HG03558 (cell line): Measurements from ENCODE around the gene HDGFL2.

Experiments
- ATAC-seq: cut with Tn5 transposase; IDR thresholded peaks from one replicate; pipeline ENCODE4 v1.9.1; 2021; ENCODE audit warnings: moderate number of reproducible peaks; ENCODE audit not compliant: unreplicated experiment; ENCODE audit errors: extremely low read depth

HDGFL2 gene

DNA sequence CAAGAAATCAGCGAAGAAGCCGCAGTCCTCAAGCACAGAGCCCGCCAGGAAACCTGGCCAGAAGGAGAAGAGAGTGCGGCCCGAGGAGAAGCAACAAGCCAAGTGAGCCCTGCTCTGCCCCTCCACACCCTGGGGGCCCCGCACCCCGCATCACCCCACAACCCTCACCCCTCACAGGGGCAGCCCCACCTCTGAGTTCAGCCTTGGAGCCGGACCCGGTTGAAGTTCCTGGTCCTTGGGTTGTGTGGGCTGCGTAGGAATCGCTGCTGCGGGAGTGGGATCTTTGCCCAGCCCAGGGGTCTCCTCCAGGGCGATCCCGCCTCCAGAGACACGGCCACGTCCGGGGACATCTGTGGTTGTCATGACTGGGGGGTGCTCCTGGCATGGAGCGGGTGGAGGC, 24.2 kb downstream of the HDGFL2 start:
- no peak for ATAC-seq

DNA sequence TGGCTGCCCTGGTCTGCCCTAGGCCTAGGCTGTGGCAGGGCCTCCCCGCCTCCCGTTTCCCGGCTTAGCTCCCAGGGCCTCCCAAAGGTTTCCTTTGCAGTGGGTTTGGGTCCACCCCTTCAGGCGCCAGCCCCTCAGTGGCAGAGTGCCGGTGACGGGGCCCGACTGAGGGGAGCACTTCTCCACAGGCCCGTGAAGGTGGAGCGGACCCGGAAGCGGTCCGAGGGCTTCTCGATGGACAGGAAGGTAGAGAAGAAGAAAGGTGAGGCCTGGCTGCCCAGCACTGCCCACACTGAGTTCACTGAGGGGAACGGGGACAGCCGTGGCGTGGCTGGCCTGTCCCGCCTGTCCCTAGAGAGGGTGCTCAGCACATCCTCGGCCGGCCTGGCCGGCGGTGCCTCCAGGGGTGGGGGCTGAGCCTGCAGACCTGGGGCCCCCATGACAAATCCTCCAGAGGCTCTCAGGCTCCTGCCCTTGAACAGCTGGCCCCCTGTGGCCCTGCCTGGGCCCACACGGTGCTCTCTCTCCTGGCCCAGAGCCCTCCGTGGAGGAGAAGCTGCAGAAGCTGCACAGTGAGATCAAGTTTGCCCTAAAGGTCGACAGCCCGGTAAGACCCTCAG, 25.8 kb downstream of the HDGFL2 start:
- ATAC-seq = no peak

GRCh38 chr19:4498694-4499093, 26.6 kb downstream of the HDGFL2 start:
- ATAC-seq = no peak

- ATAC-seq = no peak
Observed at GRCh38 chr19:4499318-4499717, 27.2 kb downstream of the HDGFL2 start.

GRCh38 chr19:4499855-4500254, 27.8 kb downstream of the HDGFL2 start:
- no peak for ATAC-seq

DNA sequence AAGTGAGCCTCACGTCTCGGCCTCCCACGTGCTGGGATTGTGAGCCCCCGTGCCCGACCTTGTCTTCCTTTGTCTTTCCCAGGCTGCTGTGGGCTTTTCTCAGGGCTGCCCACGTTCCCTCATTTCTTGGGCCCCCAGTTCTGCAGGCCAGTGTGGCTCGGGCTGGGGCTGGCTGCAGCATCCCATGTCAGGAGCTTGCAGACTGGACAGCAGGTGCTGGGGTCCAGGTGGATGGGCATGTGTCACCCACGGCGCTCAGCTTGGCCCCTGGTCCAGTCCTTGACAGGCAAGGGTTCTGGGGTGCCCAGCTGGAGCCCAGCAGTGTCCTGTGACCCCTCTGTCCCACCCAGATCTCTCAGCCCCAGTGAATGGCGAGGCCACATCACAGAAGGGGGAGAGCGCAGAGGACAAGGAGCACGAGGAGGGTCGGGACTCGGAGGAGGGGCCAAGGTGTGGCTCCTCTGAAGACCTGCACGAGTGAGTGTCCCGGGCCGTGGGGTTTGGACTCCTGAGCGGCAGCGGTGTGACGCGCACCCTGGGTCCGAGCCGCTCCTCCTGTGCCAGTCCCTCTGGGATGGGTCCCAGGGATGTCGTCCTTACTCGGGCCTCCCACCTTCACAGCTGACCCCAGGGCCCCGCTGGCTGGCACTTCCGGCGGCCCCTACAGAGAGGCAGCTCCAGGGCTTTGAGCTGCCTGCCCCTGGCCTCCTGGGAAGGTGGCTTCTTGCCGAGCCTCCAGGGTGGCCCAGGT, 28.9 kb downstream of the HDGFL2 start:
- ATAC-seq = no peak

GRCh38 chr19:4501691-4502090, 29.6 kb downstream of the HDGFL2 start:
- ATAC-seq = no peak

DNA sequence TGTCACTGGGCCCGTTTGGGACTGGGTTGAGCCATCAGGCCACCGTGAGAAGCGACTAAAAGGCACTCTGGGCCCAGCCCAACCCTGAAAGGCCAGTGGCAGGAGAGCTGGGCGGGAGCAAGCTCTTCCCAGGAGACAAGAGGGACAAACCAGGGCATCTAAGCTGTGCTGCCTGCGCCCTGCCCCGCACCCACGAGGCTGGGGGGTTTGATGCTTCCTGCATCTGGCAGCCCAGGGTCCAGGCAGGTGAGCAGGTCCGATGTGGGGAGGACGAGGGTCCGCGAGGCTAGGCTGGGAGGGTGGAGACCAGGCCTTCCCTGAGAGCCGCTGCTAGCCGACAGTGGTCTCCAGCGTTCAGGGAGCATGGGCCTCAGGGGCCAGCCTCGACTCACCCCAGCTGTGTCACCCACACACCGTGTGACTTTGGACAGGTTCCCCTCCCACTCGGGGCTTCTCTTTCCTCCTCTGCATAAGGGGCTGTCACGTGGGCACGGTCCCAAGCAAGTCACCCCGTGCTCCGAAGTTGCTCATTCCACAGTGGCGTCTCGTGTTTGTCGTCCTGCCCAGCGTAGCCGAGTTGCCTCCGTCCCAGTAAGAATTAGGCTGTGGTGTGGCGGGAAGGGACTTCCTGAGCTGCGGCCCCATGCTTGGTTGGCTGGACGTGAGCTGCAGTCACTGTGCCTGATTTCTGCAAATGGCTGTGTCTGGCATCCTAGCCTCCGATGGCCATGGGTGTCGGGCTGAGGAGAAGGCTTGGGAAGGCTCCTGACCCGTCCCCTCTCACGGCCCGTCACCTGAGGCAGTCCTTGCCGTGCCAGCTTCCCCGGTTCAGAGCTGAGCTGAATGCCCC, 30.4 kb downstream of the HDGFL2 start:
- ATAC-seq = no peak

- ATAC-seq = no peak
Observed at GRCh38 chr19:4503132-4503824, 31.2 kb downstream of the HDGFL2 start.

GRCh38 chr19:4503825-4504170, 31.7 kb downstream of the HDGFL2 start:
- ATAC-seq = no peak

GRCh38 chr19:4504297-4504701, 32.2 kb downstream of the HDGFL2 start:
- no peak for ATAC-seq

DNA sequence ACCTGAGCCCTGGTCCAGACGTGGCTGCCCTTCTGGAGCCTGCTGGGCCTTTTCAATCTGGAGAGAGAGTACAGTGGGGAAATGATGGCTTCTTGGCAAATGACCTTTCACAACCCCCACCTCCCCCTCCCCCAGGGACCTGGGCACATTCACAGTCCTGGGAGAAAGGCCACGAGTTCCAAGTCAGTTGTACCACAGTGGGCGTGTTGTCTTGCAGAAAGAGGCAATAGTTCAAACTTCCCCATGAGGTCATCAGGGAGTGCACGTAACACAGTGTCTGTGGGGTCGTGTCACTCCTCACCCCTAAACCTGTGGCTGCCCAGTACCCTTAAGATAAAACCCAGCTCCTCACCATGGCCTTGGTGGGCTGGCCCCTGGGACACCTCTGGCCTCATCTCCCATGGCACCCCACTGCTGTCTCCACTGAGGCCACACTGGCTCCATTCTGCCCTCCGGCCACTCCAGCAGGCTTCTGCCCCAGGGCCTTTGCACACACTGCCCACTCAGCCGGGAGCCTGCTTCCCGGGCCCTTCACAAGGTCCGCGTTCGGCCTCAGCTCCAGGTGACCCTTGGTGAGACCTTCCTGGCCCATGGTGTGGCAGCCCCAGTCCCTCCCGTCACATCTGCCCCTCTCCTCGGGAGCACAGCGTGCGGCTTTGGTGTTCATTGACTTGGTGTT, 32.9 kb downstream of the HDGFL2 start:
- no peak for ATAC-seq

DNA sequence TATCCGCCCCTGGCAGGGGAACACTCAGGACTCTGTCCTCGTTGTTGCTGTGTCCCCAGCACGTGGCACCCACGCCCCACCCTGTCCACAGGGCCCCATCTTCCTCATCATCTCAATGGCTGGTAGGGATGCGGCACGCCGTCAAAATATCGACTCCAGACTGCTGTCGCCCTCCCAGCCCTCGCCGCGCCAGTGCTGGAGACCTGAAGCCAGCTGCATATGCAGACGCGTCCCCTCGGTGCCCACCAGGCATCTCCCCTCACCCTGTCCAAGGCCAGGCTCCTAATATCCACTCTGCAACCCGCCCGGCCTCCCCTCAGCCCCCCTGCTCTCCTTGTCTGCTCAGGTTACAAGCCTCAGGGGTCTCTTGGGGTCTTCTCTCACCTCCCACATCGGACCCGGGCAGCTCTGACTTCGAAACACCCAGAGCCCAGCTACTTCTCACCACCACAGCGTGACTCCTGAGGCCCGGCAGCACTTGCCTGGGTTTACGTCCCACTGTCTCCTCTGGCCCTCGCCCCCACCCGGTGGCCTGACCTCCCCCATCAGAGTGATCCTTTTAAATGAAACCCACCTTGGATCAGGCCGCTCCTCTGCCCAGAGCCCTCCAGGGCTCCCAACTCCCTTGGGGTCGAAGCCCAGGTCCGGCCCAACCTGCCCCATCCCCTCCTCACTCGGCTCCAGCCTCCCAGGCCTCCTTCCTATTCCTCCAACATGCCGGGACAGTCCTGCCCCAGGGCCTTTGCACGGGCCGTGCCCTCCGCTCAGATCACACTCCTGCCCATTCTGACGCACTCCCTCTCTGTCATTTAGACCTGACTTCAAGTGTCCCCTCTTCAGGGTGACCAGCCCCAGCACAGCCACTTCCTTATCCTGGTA, 33.7 kb downstream of the HDGFL2 start:
- no peak for ATAC-seq

- ATAC-seq = no peak
Observed at GRCh38 chr19:4506449-4507149, 34.5 kb downstream of the HDGFL2 start.

- no peak for ATAC-seq
Observed at GRCh38 chr19:4507150-4507452, 35.0 kb downstream of the HDGFL2 start.

- no peak for ATAC-seq
Observed at GRCh38 chr19:4507804-4508203, 35.7 kb downstream of the HDGFL2 start.

DNA sequence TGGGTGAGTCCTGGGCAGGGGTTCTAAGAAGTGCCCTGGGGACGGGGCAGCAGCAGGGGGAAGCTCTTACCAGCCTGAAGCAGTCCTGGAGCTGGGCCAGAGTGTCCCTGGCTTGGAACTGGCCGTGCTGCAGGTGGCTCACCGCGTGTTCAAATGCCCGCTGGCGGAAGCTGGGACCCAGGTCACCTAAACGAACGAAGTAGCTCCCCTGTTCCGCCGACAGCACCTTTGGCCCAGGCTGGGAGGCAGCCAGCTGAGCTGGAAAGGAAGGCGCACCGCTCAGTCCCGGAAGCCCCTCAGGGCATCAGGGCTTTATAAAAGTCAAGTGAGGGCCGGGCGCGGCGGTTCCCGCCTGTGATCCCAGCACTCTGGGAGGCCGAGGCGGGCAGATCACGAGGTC, 36.6 kb downstream of the HDGFL2 start:
- ATAC-seq = no peak

DNA sequence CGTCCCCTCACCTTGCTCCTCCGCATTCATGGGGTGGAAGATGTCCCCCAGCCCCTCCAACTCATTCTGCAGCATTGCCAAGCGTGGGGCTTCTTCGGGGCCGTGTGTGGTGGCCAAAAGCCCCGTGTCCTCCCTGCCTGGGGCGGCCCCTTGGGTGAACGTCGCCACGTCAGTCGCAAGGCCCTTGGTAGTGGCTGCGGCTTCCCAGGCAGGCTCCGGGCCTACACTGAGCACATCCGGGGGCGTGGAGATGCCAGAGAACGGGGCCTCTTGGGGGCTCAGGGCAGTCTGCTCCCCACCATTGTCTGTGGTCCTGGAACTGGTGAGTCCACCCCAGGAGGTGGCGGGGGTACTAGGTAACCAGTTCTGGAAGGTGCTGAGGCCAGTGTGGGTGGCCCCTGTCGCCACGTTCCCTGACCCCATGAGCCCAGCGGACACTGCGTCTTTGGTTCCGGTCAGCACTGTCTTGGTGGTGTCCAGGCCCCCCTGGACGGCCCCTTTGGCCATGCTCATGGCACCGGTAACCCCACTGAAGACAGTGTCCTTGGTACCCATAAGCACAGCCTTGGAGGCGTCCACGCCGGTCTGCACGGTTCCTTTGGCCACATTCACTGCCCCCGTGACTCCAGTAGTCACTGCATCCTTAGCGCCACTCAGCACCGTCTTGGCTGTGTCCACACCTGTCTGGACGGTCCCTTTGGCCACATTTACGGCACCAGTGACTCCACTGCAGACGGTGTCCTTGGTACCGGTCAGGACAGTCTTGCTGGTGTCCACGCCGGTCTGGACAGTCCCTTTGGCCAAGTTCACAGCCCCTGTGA, 38.5 kb downstream of the HDGFL2 start:
- no peak for ATAC-seq
